SK-N-SH (cell line): ENCODE measurements around the gene FBN1. TPM values are rescaled to one million over a fixed set of nuclear protein-coding genes. Genes with fewer than 3 reads are reported as not detected.

Experiments used
- CTCF ChIA-PET: fragments of 300-600, 350-600 bp; formaldehyde crosslinking; extraction: SDS; loops from one replicate; lab custom pipeline; 2021; lab: Yijun Ruan, JAX
- POLR2A ChIA-PET: fragments of 350-600 bp; sonication (Branson Sonifier 250); formaldehyde crosslinking; extraction: SDS; loops from one replicate; lab custom pipeline; 2020; ENCODE audit warnings: antibody characterized with exemption, inconsistent platforms; lab: Yijun Ruan, JAX
- DNase-seq: peaks from one replicate; pipeline ENCODE4 v3.0.0; 2012
- H2AFZ ChIP-seq: fragments of 200-600 bp; sonication (generic); 2 replicates; pipeline ENCODE4 v1.8.1; 2016; ENCODE audit warnings: antibody characterized with exemption, mild to moderate bottlenecking, low read depth
- H3F3A ChIP-seq: fragments of 200-600 bp; sonication (generic); replicated peaks from 2 replicates; pipeline ENCODE3; 2016; ENCODE audit warnings: antibody characterized with exemption, mild to moderate bottlenecking; ENCODE audit not compliant: insufficient read depth
- H3K27ac ChIP-seq, 2 experiments: fragments of 200-500 bp in 1 of 2; fragments of 200-600 bp in 1 of 2; sonication (Bioruptor generic) in 1 of 2; sonication (generic), shearing (Covaris generic) in 1 of 2; 2 replicates each; pipeline versions ENCODE4 v1.5.1 to v1.6.1; 2014 to 2016; ENCODE audit warnings: low read depth in 2 of 2, inconsistent platforms in 1 of 2, low read length in 1 of 2, mild to moderate bottlenecking in 1 of 2, mixed read lengths in 1 of 2
- H3K27me3 ChIP-seq: fragments of 200-600 bp; sonication (generic), shearing (Covaris generic); 2 replicates; pipeline ENCODE4 v1.6.1; 2016; ENCODE audit warnings: mixed run types; ENCODE audit not compliant: insufficient read depth
- H3K36me3 ChIP-seq, 2 experiments: fragments of 200-500 bp in 1 of 2; fragments of 200-600 bp in 1 of 2; sonication (Bioruptor generic) in 1 of 2; sonication (generic) in 1 of 2; replicated peaks in 1 of 2; 2 replicates each; pipeline versions ENCODE3 to v1.5.1; 2014 to 2016; ENCODE audit warnings: low read length in 1 of 2, mild to moderate bottlenecking in 1 of 2; ENCODE audit not compliant: insufficient read depth in 2 of 2, control insufficient read depth in 1 of 2
- H3K4me1 ChIP-seq, 2 experiments: fragments of 200-500 bp in 1 of 2; fragments of 200-600 bp in 1 of 2; sonication (Bioruptor generic) in 1 of 2; sonication (generic), shearing (Covaris generic) in 1 of 2; 2 replicates each; pipeline versions ENCODE4 v1.5.1 to v1.6.1; 2014 to 2016; ENCODE audit warnings: low read depth in 1 of 2, low read length in 1 of 2, mixed run types in 1 of 2; ENCODE audit not compliant: insufficient read depth in 2 of 2, control insufficient read depth in 1 of 2
- H3K4me2 ChIP-seq: fragments of 200-600 bp; sonication (generic), shearing (Covaris generic); 2 replicates; pipeline ENCODE4 v1.6.1; 2017; ENCODE audit warnings: mixed run types
- H3K4me3 ChIP-seq, 2 experiments: fragments of 200-500 bp in 1 of 2; fragments of 200-600 bp in 1 of 2; sonication (Bioruptor generic) in 1 of 2; sonication (generic), shearing (Covaris generic) in 1 of 2; 2 replicates each; pipeline versions ENCODE4 v1.5.1 to v1.8.1; 2014 to 2016; ENCODE audit warnings: low read depth in 2 of 2, inconsistent platforms in 1 of 2, low read length in 1 of 2, mild to moderate bottlenecking in 1 of 2, mixed read lengths in 1 of 2, moderate library complexity in 1 of 2
- H3K79me2 ChIP-seq: fragments of 200-600 bp; sonication (generic); 2 replicates; pipeline ENCODE4 v1.8.1; 2017; ENCODE audit warnings: mild to moderate bottlenecking; ENCODE audit not compliant: insufficient read depth
- H3K9ac ChIP-seq: fragments of 200-600 bp; sonication (generic); 2 replicates; pipeline ENCODE4 v1.6.1; 2017; ENCODE audit warnings: mixed run types
- H3K9me2 ChIP-seq: fragments of 200-600 bp; sonication (generic); 2 replicates; pipeline ENCODE4 v1.6.1; 2017; ENCODE audit warnings: mixed run types
- H3K9me3 ChIP-seq: fragments of 200-600 bp; sonication (generic); 2 replicates; pipeline ENCODE4 v1.6.1; 2017; ENCODE audit warnings: mixed run types, mild to moderate bottlenecking, moderate library complexity
- H4K20me1 ChIP-seq: fragments of 200-600 bp; sonication (generic); 2 replicates; pipeline ENCODE4 v1.6.1; 2017; ENCODE audit warnings: mild to moderate bottlenecking, mixed run types; ENCODE audit not compliant: insufficient read depth
- CHD2 ChIP-seq: fragments of 150-350 bp; IDR thresholded peaks from 2 replicates; pipeline ENCODE4 v1.6.1; 2018; ENCODE audit warnings: low read length; ENCODE audit not compliant: partially characterized antibody
- ELF1 ChIP-seq: IDR thresholded peaks from 2 replicates; pipeline ENCODE4 v1.4.0; 2012
- EZH2phosphoT487 ChIP-seq: fragments of 200-600 bp; sonication (generic); IDR thresholded peaks from 2 replicates; pipeline ENCODE4 v1.6.1; 2017; ENCODE audit warnings: low read depth, mixed run types, mild to moderate bottlenecking, antibody characterized with exemption, moderate library complexity, borderline replicate concordance
- FOXJ3 ChIP-seq: sonication (generic); formaldehyde crosslinking; IDR thresholded peaks from 2 replicates; pipeline ENCODE4 v1.5.1; 2020; ENCODE audit warnings: mild to moderate bottlenecking, missing genetic modification reagents
- JUND ChIP-seq: IDR thresholded peaks from 2 replicates; pipeline ENCODE4 v1.4.0; 2012
- MEF2A ChIP-seq: IDR thresholded peaks from 2 replicates; pipeline ENCODE4 v1.4.0; 2012; ENCODE audit warnings: low read depth, borderline replicate concordance
- NFIC ChIP-seq: IDR thresholded peaks from 2 replicates; pipeline ENCODE4 v1.4.0; 2012; ENCODE audit warnings: borderline replicate concordance
- NRF1 ChIP-seq: IDR thresholded peaks from 2 replicates; pipeline ENCODE4 v1.6.1; 2012; ENCODE audit warnings: low read depth, mild to moderate bottlenecking, low read length
- RAD21 ChIP-seq: IDR thresholded peaks from 2 replicates; pipeline ENCODE4 v1.6.1; 2012; ENCODE audit warnings: mild to moderate bottlenecking, low read length
- RCOR1 ChIP-seq: fragments of 150-350 bp; IDR thresholded peaks from 2 replicates; pipeline ENCODE4 v1.6.1; 2017; ENCODE audit warnings: antibody characterized with exemption, low read length
- RFX5 ChIP-seq: IDR thresholded peaks from 2 replicates; pipeline ENCODE4 v1.6.1; 2012; ENCODE audit warnings: mild to moderate bottlenecking, improper control_type of control experiment, low read length
- RXRA ChIP-seq: IDR thresholded peaks from 2 replicates; pipeline ENCODE4 v1.4.0; 2012; ENCODE audit warnings: low read depth, mild to moderate bottlenecking, borderline replicate concordance
- YY1 ChIP-seq: IDR thresholded peaks from 2 replicates; pipeline ENCODE4 v1.4.0; 2012; ENCODE audit warnings: low read depth, mild to moderate bottlenecking
- WGBS: methylation state at CpG from one replicate; pipeline ENCODE4 v1.1.6; 2017; ENCODE audit warnings: low lambda C conversion rate; 5-methylcytosine and 5-hydroxymethylcytosine counted together
- polyA plus RNA-seq, 3 experiments: library from polyadenylated mRNA; depleted of rRNA; stranded (reverse); fragments of >200 nt; gene quantifications; 2 replicates each; pipeline ENCODE4 v1.2.3, GENCODE V29; 2012
- TF ChIP-seq, protein P1 (sequence below): fragments of 150-350 bp; IDR thresholded peaks from 2 replicates; pipeline ENCODE4 v1.6.1; 2017; ENCODE audit warnings: antibody characterized with exemption, low read length, low read depth, borderline replicate concordance
- TF ChIP-seq, protein P2 (sequence below): IDR thresholded peaks from 2 replicates; pipeline ENCODE4; 2012
- TF ChIP-seq, protein P3 (sequence below): IDR thresholded peaks from 2 replicates; pipeline ENCODE4 v1.6.1; 2012; ENCODE audit warnings: mild to moderate bottlenecking, low read depth, low read length, moderate library complexity
- TF ChIP-seq, protein P4 (sequence below): fragments of 200-600 bp; sonication (generic); IDR thresholded peaks from 2 replicates; pipeline ENCODE4 v1.6.1; 2017; ENCODE audit warnings: antibody characterized with exemption, mild to moderate bottlenecking, moderate library complexity

Gene FBN1
- polyA plus RNA-seq, 1 of the 3 experiments (the other 2 are of a cell fraction) = 248 TPM

DNA sequence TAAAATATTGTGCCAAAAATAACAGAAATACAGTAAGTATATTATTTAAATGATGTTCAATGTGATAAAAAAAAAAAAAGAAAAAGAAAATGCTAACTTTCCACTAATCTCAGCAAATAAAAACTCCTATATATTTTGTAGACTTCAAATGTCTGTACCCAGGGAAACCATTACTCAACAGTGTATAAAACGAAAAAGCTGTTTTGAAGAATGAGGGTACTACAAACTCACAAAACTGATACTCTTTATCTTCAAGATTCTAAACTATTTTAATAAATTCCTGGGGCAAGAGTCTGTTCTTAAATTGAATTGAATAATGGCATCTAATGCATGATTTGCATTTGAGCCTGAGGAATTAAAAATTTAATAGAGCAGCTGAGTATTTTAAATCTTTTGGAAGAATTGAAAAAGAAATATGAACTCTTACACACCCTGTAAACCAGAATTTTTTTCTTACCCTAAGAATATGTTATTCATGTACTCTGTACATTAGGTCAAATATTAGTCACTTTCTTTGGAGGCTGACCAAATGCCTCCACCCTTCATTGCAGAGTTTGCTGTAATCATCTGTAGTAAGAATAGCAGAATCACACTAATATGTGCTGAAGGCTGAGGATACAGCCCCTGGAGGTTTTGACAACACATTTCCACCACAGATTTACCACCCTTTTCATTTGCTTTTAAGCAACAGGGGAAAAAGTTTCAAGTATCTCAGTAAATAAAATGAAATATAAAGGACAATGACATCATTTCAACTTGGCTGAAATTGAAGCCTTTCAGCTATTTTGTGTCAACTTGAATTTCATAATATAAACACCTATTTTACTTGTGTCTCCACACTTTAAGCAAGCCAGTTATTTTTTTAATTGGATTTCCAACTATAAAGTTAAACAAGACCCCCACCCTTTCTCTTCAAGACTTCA lies 79.7 kb downstream of the FBN1 start (continued):
- TF ChIP-seq, protein P1, sequence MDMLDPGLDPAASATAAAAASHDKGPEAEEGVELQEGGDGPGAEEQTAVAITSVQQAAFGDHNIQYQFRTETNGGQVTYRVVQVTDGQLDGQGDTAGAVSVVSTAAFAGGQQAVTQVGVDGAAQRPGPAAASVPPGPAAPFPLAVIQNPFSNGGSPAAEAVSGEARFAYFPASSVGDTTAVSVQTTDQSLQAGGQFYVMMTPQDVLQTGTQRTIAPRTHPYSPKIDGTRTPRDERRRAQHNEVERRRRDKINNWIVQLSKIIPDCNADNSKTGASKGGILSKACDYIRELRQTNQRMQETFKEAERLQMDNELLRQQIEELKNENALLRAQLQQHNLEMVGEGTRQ = no peak
- TF ChIP-seq YY1 (no peak), JUND (peak; percentile 65), EZH2phosphoT487 (no peak), RFX5 (no peak), RCOR1 (no peak), NFIC (peak; percentile 83), NRF1 (no peak), RXRA (peak; percentile 70; the same call in 1 of the 2 replicates), MEF2A (0 out of 2 replicates have a peak, but pooled peaks have one; percentile 32)
- TF ChIP-seq, protein P2, sequence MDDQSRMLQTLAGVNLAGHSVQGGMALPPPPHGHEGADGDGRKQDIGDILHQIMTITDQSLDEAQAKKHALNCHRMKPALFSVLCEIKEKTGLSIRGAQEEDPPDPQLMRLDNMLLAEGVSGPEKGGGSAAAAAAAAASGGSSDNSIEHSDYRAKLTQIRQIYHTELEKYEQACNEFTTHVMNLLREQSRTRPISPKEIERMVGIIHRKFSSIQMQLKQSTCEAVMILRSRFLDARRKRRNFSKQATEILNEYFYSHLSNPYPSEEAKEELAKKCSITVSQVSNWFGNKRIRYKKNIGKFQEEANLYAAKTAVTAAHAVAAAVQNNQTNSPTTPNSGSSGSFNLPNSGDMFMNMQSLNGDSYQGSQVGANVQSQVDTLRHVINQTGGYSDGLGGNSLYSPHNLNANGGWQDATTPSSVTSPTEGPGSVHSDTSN = peak; percentile 83

DNA sequence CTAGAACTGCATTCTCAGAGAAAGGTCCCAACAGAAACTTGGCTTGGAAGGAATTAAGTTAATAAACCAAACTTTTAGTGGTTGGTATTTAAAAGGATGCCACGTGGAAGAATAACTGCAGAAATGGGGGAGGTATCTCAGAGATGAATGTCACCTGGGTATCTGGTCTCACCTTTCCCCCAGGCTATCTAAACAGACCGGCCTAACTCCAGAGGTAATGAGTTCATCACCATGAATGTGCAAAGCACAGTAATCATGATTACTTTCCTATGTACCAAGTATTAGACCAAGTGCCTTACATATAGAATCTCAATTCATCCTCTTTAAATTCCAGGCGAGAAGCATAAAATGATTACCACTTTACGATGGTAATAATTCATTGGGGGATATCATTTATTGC lies 80.8 kb downstream of the FBN1 start:
- peak overlapping the region in 1 of 2 experiments; percentile 84; a peak in 2 of 4 replicates for H3K27ac ChIP-seq

DNA sequence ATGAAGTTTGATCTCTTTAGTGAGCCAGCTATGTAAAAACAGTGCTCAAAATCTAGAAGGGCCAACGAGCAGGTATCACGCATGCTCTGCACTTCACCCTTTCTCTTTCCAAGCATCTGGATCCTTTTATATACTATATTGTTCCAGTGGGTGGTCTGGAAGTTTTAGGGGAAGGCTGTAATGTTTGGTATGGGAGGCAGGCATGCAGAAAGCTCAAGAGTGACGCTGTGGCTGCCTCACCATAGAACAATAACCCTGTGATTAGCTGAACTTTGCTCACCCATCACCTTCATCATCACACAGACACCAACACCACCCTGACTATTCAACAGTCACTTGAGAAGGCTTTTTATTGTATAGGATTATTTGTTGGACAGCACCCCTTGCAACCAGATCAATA lies 81.6 kb downstream of the FBN1 start:
- 94% methylated on average over 3 of the region's 3 CpGs for WGBS
- DNase-seq = no peak
- H3K4me1 ChIP-seq = peaks cover 13 to 34% of the 10 kb centered on the region in 2 experiments
- no peak overlapping the region for H3K27ac ChIP-seq
- no peak overlapping the region for H3K9ac ChIP-seq
- CTCF ChIA-PET = no interaction called here
- POLR2A ChIA-PET = no interaction called here
- H4K20me1 ChIP-seq = peaks cover 57% of the 10 kb centered on the region
- peaks cover 63% of the 10 kb centered on the region for H3F3A ChIP-seq
- H3K9me3 ChIP-seq = no peaks in the 10 kb centered on the region
- H3K79me2 ChIP-seq = peaks cover 96% of the 10 kb centered on the region
- peaks cover 1 to 37% of the 10 kb centered on the region in 2 experiments for H3K36me3 ChIP-seq
- no peaks in the 10 kb centered on the region for H3K9me2 ChIP-seq
- no peaks in the 10 kb centered on the region for H3K27me3 ChIP-seq
- H3K4me2 ChIP-seq = no peak overlapping the region
- no peak overlapping the region for H2AFZ ChIP-seq
- H3K4me3 ChIP-seq = no peak overlapping the region
- TF ChIP-seq, protein P3, sequence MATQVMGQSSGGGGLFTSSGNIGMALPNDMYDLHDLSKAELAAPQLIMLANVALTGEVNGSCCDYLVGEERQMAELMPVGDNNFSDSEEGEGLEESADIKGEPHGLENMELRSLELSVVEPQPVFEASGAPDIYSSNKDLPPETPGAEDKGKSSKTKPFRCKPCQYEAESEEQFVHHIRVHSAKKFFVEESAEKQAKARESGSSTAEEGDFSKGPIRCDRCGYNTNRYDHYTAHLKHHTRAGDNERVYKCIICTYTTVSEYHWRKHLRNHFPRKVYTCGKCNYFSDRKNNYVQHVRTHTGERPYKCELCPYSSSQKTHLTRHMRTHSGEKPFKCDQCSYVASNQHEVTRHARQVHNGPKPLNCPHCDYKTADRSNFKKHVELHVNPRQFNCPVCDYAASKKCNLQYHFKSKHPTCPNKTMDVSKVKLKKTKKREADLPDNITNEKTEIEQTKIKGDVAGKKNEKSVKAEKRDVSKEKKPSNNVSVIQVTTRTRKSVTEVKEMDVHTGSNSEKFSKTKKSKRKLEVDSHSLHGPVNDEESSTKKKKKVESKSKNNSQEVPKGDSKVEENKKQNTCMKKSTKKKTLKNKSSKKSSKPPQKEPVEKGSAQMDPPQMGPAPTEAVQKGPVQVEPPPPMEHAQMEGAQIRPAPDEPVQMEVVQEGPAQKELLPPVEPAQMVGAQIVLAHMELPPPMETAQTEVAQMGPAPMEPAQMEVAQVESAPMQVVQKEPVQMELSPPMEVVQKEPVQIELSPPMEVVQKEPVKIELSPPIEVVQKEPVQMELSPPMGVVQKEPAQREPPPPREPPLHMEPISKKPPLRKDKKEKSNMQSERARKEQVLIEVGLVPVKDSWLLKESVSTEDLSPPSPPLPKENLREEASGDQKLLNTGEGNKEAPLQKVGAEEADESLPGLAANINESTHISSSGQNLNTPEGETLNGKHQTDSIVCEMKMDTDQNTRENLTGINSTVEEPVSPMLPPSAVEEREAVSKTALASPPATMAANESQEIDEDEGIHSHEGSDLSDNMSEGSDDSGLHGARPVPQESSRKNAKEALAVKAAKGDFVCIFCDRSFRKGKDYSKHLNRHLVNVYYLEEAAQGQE = no peak
- no peak for TF ChIP-seq FOXJ3
- TF ChIP-seq CHD2 = no peak
- TF ChIP-seq RXRA = no peak
- TF ChIP-seq, protein P4, sequence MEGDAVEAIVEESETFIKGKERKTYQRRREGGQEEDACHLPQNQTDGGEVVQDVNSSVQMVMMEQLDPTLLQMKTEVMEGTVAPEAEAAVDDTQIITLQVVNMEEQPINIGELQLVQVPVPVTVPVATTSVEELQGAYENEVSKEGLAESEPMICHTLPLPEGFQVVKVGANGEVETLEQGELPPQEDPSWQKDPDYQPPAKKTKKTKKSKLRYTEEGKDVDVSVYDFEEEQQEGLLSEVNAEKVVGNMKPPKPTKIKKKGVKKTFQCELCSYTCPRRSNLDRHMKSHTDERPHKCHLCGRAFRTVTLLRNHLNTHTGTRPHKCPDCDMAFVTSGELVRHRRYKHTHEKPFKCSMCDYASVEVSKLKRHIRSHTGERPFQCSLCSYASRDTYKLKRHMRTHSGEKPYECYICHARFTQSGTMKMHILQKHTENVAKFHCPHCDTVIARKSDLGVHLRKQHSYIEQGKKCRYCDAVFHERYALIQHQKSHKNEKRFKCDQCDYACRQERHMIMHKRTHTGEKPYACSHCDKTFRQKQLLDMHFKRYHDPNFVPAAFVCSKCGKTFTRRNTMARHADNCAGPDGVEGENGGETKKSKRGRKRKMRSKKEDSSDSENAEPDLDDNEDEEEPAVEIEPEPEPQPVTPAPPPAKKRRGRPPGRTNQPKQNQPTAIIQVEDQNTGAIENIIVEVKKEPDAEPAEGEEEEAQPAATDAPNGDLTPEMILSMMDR = no peak
- no peak for TF ChIP-seq JUND
- no peak for TF ChIP-seq RAD21
- TF ChIP-seq ELF1 = no peak
- TF ChIP-seq NRF1 = no peak

More for the DNA sequence above, 80.8 kb downstream of the FBN1 start:
- CTCF ChIA-PET = no interaction called here
- TF ChIP-seq JUND (no peak), NRF1 (no peak), FOXJ3 (no peak)
- WGBS = 91% methylated on average over 4 of the region's 4 CpGs
- H3F3A ChIP-seq = peaks cover 61% of the 10 kb centered on the region
- no peak overlapping the region for H3K4me3 ChIP-seq
- peaks cover 13 to 28% of the 10 kb centered on the region in 2 experiments for H3K4me1 ChIP-seq
- H3K9me3 ChIP-seq = no peaks in the 10 kb centered on the region
- POLR2A ChIA-PET = no interaction called here
- peaks cover 9 to 45% of the 10 kb centered on the region in 2 experiments for H3K36me3 ChIP-seq
- peaks cover 57% of the 10 kb centered on the region for H4K20me1 ChIP-seq
- H3K4me2 ChIP-seq = peak overlapping the region; percentile 1; the same call in 1 of the 2 replicates
- H3K27me3 ChIP-seq = no peaks in the 10 kb centered on the region
- H3K79me2 ChIP-seq = peaks cover 98% of the 10 kb centered on the region
- no peak overlapping the region for H2AFZ ChIP-seq
- no peak overlapping the region for H3K9ac ChIP-seq
- DNase-seq = no peak
- no peaks in the 10 kb centered on the region for H3K9me2 ChIP-seq
